T-cell (primary cell): ENCODE results near the gene SMR3A. TPM values are rescaled to one million over a fixed set of nuclear protein-coding genes. Genes with fewer than 3 reads are reported as not detected.

Experiments
- ATAC-seq, 4 experiments: fragments of 200-7000 bp in 3 of 4; fragments of 150-1000 bp in 1 of 4; cut with Tn5 transposase; replicated peaks in 1 of 4; 1 replicate in 3 of 4; 2 replicates in 1 of 4; pipeline ENCODE4 v1.10.0; 2021; ENCODE audit warnings: moderate library complexity in 3 of 4, mild to moderate bottlenecking in 2 of 4, moderate number of reproducible peaks in 1 of 4
- CTCF ChIA-PET, 2 donors: fragments of 300-600 bp; sonication (Branson Sonifier 250); formaldehyde crosslinking; loops; one replicate each; lab custom pipeline; 2022; ENCODE audit warnings: antibody characterized with exemption in 2 of 2; lab: Charles Lee
- POLR2A ChIA-PET, 2 donors: fragments of 300-600 bp; sonication (Branson Sonifier 250); formaldehyde crosslinking; loops; one replicate each; lab custom pipeline; 2022; ENCODE audit warnings: antibody characterized with exemption in 2 of 2; lab: Charles Lee
- DNase-seq, 35 experiments: peaks; one replicate each; pipeline versions ENCODE4 v3.0.0 to v3.0.0-alpha.2; 2013 to 2023
- H3K27ac ChIP-seq: one replicate; pipeline ENCODE4 v1.5.1; 2013; ENCODE audit warnings: low read length
- H3K27me3 ChIP-seq, 2 experiments: replicated peaks in 1 of 2; 1 replicate in 1 of 2; 2 replicates in 1 of 2; pipeline versions ENCODE4 v1.6.1 to v1.7.0; 2013; ENCODE audit warnings: low read length in 1 of 2, mixed read lengths in 1 of 2; ENCODE audit not compliant: control insufficient read depth in 2 of 2, insufficient read depth in 2 of 2; ENCODE audit errors: extremely low read depth in 1 of 2
- H3K36me3 ChIP-seq, 2 donors: 1 replicate in 1 of 2; 2 replicates in 1 of 2; pipeline versions ENCODE4 v1.6.1 to v1.7.0; 2013; ENCODE audit warnings: low read length in 1 of 2; ENCODE audit not compliant: control insufficient read depth in 2 of 2, insufficient read depth in 1 of 2; ENCODE audit errors: extremely low read depth in 1 of 2
- H3K4me1 ChIP-seq, 2 experiments: 1 replicate in 1 of 2; 2 replicates in 1 of 2; pipeline versions ENCODE4 v1.6.1 to v1.7.0; 2013; ENCODE audit warnings: low read length in 2 of 2, mixed read lengths in 1 of 2; ENCODE audit not compliant: insufficient read depth in 2 of 2, control insufficient read depth in 1 of 2; ENCODE audit errors: extremely low read depth in 1 of 2
- H3K4me3 ChIP-seq, 2 donors: 1 replicate in 1 of 2; 2 replicates in 1 of 2; pipeline versions ENCODE4 v1.5.1 to v1.7.0; 2013; ENCODE audit warnings: mild to moderate bottlenecking in 2 of 2, low read length in 1 of 2, moderate library complexity in 1 of 2; ENCODE audit not compliant: control insufficient read depth in 1 of 2; ENCODE audit errors: extremely low read depth in 1 of 2
- H3K9me3 ChIP-seq: 2 replicates; pipeline ENCODE4 v1.7.0; 2013
- H3K27ac Mint-ChIP-seq, 2 donors: one replicate each; pipeline ENCODE4 v1.8.0; 2020 to 2021; ENCODE audit warnings: mild to moderate bottlenecking in 2 of 2, mixed read lengths in 2 of 2
- H3K27me3 Mint-ChIP-seq, 2 donors: one replicate each; pipeline ENCODE4 v1.8.0; 2021 to 2022; ENCODE audit warnings: mixed read lengths in 2 of 2
- H3K36me3 Mint-ChIP-seq: one replicate; pipeline ENCODE4 v1.8.0; 2021; ENCODE audit warnings: mixed read lengths
- H3K4me1 Mint-ChIP-seq, 3 donors: one replicate each; pipeline ENCODE4 v1.8.0; 2020 to 2022; ENCODE audit warnings: mixed read lengths in 3 of 3, mild to moderate bottlenecking in 1 of 3
- H3K4me3 Mint-ChIP-seq, 3 donors: one replicate each; pipeline ENCODE4 v1.8.0; 2020 to 2022; ENCODE audit warnings: mild to moderate bottlenecking in 3 of 3, mixed read lengths in 3 of 3, moderate library complexity in 3 of 3
- H3K9me3 Mint-ChIP-seq, 3 donors: one replicate each; pipeline ENCODE4 v1.8.0; 2020 to 2022; ENCODE audit warnings: mixed read lengths in 3 of 3
- WGBS: methylation state at CpG from one replicate; pipeline ENCODE4 v1.1.5; 2013; ENCODE audit warnings: missing lambda C conversion rate; ENCODE audit not compliant: insufficient coverage; 5-methylcytosine and 5-hydroxymethylcytosine counted together
- total RNA-seq, 35 experiments: library from RNA in 6 of 35; stranded (reverse) in 6 of 35; fragments of 120-200 nt in 1 of 35; gene quantifications; one replicate each; pipeline versions ENCODE4 v1.2.1 to v1.2.4 and lab custom pipeline; 2013 to 2026

The SMR3A gene
- total RNA-seq, 5 donors from 2014 or later (not counting 1 experiment from before 2014, with no cell fraction given), result not detected

- DNase-seq, result no peak
- H3K27ac Mint-ChIP-seq, result no peak overlapping the region
- POLR2A ChIA-PET, result no interaction called here
- Histone ChIP-seq H3K36me3 (no peaks in the 10 kb centered on the region), H3K9me3 (no peaks in the 10 kb centered on the region), H3K4me3 (no peak overlapping the region), H3K27ac (no peak overlapping the region), H3K27me3 (no peaks in the 10 kb centered on the region), H3K4me1 (no peaks in the 10 kb centered on the region)
- WGBS, result 40% methylated on average over 1 of the region's 6 CpGs
- ATAC-seq, result no peak
- peaks cover 0 to 12% (median 0%) of the 10 kb centered on the region in 3 donors for H3K9me3 Mint-ChIP-seq
- no peaks in the 10 kb centered on the region for H3K36me3 Mint-ChIP-seq
- no peaks in the 10 kb centered on the region for H3K4me1 Mint-ChIP-seq
- H3K4me3 Mint-ChIP-seq, result no peak overlapping the region
- H3K27me3 Mint-ChIP-seq, result no peaks in the 10 kb centered on the region
- CTCF ChIA-PET, result no interaction called here
Measured at GRCh38 chr4:70405765-70406164, 45.2 kb downstream of the SMR3A start.

Other genes with a start within 250 kb of the SMR3A start
- not detected for gene PRR27, start 206.5 kb upstream of the SMR3A start, total RNA-seq
- gene ODAM, start 165.0 kb upstream of the SMR3A start, total RNA-seq, result not detected
- gene FDCSP, start 134.6 kb upstream of the SMR3A start, total RNA-seq, result not detected
- not detected for gene CSN3, start 118.2 kb upstream of the SMR3A start, total RNA-seq
- gene CABS1, start 25.8 kb upstream of the SMR3A start, total RNA-seq, result not detected
- gene SMR3B, start 22.4 kb downstream of the SMR3A start, total RNA-seq, result not detected
- not detected for gene OPRPN, start 37.2 kb downstream of the SMR3A start, total RNA-seq
- not detected for gene MUC7, start 111.4 kb downstream of the SMR3A start, total RNA-seq
- gene AMTN, start 157.8 kb downstream of the SMR3A start, total RNA-seq, result not detected
- gene AMBN, start 231.5 kb downstream of the SMR3A start, total RNA-seq, result not detected